GM19455 (cell line): ENCODE data around the gene CGRRF1.

Source experiments
- ATAC-seq: cut with Tn5 transposase; IDR thresholded peaks from one replicate; pipeline ENCODE4 v1.9.1; 2021; ENCODE audit not compliant: unreplicated experiment

Gene CGRRF1

GRCh38 chr14:54572316-54572715, 62.6 kb downstream of the CGRRF1 start:
- ATAC-seq: no peak

GRCh38 chr14:54574528-54574927, 64.8 kb downstream of the CGRRF1 start:
- ATAC-seq: no peak

GRCh38 chr14:54577494-54577893, 67.8 kb downstream of the CGRRF1 start:
- no peak for ATAC-seq

GRCh38 chr14:54577977-54578376, 68.3 kb downstream of the CGRRF1 start:
- no peak for ATAC-seq

GRCh38 chr14:54579621-54580020, 69.9 kb downstream of the CGRRF1 start:
- no peak for ATAC-seq

GRCh38 chr14:54580933-54581332, 71.2 kb downstream of the CGRRF1 start:
- ATAC-seq: no peak

GRCh38 chr14:54582334-54582733, 72.6 kb downstream of the CGRRF1 start:
- ATAC-seq: no peak

- ATAC-seq: no peak
Observed at GRCh38 chr14:54584097-54584496, 74.4 kb downstream of the CGRRF1 start.

GRCh38 chr14:54585214-54585613, 75.5 kb downstream of the CGRRF1 start:
- no peak for ATAC-seq
